Dermis blood vessel endothelial cell (primary cell): Measurements from ENCODE around the gene POU5F1. TPM values are rescaled to one million over a fixed set of nuclear protein-coding genes. Genes with fewer than 3 reads are reported as not detected.
"Not testable (repeated sequence)": the region's sequence is repeated elsewhere in the genome, so short reads cannot be mapped to it uniquely, and the experiment has no call there.

Experiments used
- DNase-seq: peaks from one replicate; pipeline ENCODE4 v3.0.0; 2010
- total RNA-seq: library from RNA; depleted of rRNA; stranded (reverse); fragments of >200 nt; gene quantifications from 2 replicates; pipeline ENCODE4 v1.2.3, GENCODE V29; 2014

Gene POU5F1
- total RNA-seq: 0.68 TPM in 1 of 2 replicates, not detected in the other

DNA sequence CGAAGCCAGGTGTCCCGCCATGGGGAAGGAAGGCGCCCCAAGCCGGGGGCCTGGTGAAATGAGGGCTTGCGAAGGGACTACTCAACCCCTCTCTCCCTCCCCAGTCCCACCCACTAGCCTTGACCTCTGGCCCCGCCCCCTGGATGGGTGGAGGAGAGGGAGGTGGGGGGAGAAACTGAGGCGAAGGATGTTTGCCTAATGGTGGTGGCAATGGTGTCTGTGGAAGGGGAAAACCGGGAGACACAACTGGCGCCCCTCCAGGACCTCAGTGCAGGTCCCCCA lies at the start of gene POU5F1:
POU5F1 (minus strand) TSS at position 83 of the 282 bp plus-strand sequence; CDS start at position 21, 62 bp downstream.
- no peak for DNase-seq

GRCh38 chr6:31216208-31216898 lies 45.9 kb upstream of the POU5F1 start:
- no peak for DNase-seq

GRCh38 chr6:31215216-31215615 lies 44.7 kb upstream of the POU5F1 start:
- DNase-seq: not testable (repeated sequence)

GRCh38 chr6:31214516-31214915 lies 44.0 kb upstream of the POU5F1 start:
- DNase-seq: no peak

- DNase-seq: no peak
These were observed 40.5 kb upstream of the POU5F1 start for GRCh38 chr6:31210741-31211532.

- DNase-seq: no peak
These were observed 39.6 kb upstream of the POU5F1 start for GRCh38 chr6:31210123-31210522.

GRCh38 chr6:31209137-31209536 lies 38.7 kb upstream of the POU5F1 start:
- no peak for DNase-seq

- no peak for DNase-seq
These were observed 38.0 kb upstream of the POU5F1 start for GRCh38 chr6:31208506-31208905.

DNA sequence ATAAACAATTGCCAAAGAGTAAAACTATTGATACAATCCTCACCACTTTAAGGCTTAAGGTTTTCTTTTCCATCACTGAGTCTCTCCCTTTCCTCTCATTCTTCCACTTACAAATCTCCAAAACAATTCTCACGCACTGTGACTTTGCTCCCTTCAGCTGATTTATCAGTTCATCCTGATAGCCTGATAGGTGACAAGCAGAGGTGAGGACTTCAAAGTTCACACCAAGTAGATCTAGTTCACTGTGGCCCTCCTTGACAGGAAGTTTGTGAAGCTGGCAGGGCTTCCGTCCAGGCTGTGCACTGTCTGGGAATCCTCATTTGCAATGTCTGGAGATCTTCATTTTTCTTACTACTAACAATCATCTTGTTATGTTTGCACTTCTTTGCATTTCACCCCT lies 35.2 kb upstream of the POU5F1 start:
- DNase-seq: no peak

GRCh38 chr6:31204751-31205145 lies 34.3 kb upstream of the POU5F1 start:
- no peak for DNase-seq

- peak; percentile 61 for DNase-seq
These were observed 33.0 kb upstream of the POU5F1 start for GRCh38 chr6:31203345-31203979.

DNA sequence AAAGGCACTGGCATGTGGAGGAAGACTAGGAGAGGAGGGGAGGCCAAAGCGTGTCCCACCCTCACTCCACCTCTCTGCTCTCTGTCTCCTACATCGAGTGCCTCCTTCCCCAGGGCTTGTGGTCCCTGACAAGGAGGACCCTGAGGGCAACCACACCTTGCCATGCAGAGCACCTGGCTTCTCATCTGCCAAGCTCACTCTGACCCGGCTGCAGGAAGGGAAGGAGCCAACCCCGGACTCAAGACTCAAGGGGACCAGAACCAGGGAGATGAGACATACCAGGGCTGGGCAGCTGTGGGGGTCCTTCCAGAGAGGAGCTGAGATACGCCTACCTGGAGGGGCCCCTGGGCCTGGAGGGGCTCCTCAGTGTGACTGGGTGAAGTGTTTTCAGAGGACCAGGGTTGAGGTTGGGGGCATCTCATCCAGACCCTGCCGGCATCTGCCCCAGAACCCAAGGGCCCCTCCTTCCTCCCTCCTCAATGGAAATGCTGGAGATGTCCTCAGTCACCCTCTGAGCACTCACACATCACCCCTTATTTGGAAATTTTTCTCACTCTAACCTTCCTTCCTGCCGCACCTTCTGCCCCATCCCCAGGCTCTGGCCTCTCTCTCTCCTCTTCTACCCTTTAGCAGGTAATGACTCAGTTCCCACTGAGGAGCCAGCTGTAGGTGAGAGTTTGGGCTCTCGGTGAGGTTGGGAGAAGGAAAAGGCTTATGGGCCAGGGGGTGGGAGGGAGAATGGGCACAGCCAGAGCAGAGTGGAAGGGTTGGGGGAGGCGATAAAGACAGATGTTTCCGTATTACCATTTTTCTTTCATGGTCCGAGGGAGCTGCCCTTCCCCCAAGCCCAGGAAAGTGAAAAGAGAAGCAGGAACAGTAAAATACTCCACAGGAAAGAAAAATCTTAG lies 32.0 kb upstream of the POU5F1 start:
- DNase-seq: peak; percentile 23

GRCh38 chr6:31199105-31199452 lies 28.6 kb upstream of the POU5F1 start:
- not testable (repeated sequence) for DNase-seq

DNA sequence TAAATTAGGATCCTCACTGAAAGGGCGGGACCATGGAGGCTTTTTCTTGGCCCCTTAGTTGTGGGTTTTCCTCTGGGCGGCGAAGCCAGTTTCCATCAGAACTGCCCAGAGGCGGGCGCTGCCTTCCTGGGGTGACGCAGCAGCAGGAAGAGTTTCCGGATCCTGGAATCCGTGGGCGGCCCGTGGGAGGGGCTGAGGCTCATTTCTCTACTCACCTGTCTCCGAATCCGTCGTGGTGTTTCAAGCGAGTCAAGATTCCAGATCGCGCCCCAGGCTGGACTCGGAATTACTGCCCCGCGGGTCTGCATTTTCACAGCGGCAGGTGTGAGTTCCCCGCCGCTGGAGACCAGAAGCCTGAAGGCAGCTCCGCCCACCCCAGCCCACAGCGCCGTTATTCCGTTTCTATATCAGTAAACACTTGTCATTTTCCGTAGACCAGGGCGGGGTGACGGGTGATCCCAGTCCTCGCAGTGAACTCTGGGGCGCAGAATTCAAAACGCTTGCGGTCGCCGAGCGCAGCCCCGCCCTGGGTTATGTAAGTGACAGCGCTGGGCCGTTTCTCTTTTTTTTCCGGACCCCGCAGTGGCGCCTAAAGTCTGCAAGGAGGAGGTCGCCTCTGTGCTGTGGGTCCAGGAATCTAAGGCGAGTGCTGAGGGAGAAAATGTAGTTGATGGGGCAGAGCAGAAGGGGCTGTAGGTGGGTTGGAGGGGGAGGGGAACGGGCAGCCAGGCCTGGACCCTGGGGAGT lies 27.2 kb upstream of the POU5F1 start:
- DNase-seq: peak; percentile 85

DNA sequence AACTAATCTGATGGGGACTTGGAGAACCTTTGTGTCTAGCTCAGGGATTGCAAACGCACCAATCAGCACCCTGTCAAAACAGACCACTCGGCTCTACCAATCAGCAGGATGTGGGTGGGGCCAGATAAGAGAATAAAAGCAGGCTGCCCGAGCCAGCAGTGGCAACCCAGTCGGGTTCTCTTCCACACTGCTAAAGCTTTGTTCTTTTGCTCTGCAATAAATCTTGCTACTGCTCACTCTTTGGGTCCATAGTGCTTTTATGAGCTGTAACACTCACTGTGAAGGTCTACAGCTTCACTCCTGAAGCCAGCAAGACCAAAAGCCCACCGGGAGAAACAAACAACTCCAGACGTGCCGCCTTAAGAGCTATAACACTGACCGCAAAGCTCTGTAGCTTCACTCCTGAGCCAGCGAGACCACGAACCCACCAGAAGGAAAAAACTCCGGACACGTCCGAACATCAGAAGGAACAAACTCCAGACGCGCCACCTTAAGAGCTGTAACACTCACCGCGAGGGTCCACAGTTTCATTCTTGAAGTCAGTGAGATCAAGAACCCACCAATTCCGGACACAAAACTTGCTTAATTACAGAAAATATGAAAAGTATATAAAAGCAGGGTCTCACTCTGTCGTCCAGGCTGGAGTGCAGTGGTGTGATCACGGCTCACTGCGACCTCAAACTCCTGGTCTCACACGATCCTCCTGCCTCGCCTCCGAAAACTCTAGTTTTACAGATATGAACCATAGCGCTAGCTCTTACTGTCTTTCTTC lies 26.0 kb upstream of the POU5F1 start:
- DNase-seq: not testable (repeated sequence)

GRCh38 chr6:31195308-31195979 lies 25.0 kb upstream of the POU5F1 start:
- DNase-seq: not testable (repeated sequence)

GRCh38 chr6:31194061-31194834 lies 23.8 kb upstream of the POU5F1 start:
- no peak for DNase-seq

DNA sequence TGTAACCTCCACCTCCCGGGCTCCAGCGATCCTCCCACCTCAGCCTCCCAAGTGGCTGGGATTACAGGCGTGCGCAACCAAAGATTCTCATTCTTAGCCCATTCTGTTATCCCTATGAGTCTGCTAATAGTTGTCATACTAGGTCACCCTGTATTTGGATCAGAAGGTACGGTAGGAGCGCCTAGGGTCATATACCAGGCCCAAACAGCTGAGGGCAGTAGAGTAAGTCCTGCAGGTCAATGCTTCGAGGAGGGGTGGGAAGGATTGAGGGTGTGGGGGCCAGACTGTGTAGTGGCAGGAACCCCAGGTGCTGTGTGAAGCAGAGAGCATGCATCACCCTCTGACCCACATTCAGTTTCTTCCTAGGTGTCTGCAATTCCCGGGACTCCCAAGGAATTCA lies 22.7 kb upstream of the POU5F1 start:
- no peak for DNase-seq

DNA sequence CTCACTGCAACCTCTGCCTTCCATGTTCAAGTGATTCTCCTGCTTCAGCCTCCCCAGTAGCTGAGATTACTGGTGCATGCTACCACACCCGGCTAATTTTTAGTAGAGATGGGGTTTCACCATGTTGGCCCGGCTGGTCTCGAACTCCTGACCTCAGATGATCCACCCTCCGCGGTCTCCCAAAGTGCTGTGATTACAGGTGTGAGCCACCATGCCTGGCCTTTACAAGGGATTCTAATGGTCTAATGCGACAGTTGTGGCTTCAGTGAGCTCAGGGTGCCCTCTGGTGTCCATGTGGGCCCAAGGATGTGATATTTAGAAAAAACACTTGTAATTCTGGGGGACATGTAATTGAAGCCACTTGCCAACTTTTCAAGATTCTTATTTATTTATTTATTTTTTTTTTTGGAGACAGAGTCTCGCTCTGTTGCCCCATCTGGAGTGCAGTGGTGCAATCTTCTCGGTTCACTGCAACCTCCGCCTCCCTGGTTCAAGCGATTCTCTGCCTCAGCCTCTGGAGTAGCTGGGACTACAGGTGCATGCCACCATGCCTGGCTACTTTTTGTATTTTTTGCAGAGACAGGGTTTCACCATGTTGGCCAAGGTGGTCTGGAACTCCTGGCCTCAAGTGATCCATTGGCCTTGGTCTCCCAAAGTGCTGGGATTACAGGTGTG lies 22.1 kb upstream of the POU5F1 start:
- DNase-seq: peak; percentile 88
